Activated naive CD8-positive, alpha-beta T cell treated with anti-CD3 and anti-CD28 coated beads, Interleukin-2, amount 50 U/mL, for 24 hours (primary cell): ENCODE results near the gene RNPEPL1.
"Not testable (repeated sequence)": the region's sequence is repeated elsewhere in the genome, so short reads cannot be mapped to it uniquely, and the experiment has no call there.

ENCODE experiments used
- ATAC-seq: fragments of 150-1000 bp; cut with Tn5 transposase; one replicate; pipeline ENCODE4 v1.10.0; 2021
- DNase-seq: peaks from one replicate; pipeline ENCODE4 v3.0.0; 2021
- H3K27ac Mint-ChIP-seq: one replicate; pipeline ENCODE4 v1.8.0; 2021; ENCODE audit warnings: mild to moderate bottlenecking, mixed read lengths
- H3K27me3 Mint-ChIP-seq: one replicate; pipeline ENCODE4 v1.8.0; 2021; ENCODE audit warnings: mixed read lengths
- H3K36me3 Mint-ChIP-seq: one replicate; pipeline ENCODE4 v1.8.0; 2021; ENCODE audit warnings: low read depth, mixed read lengths
- H3K4me1 Mint-ChIP-seq: one replicate; pipeline ENCODE4 v1.8.0; 2021; ENCODE audit warnings: mixed read lengths
- H3K4me3 Mint-ChIP-seq: one replicate; pipeline ENCODE4 v1.8.0; 2021; ENCODE audit warnings: mild to moderate bottlenecking, moderate library complexity, mixed read lengths
- H3K9me3 Mint-ChIP-seq: one replicate; pipeline ENCODE4 v1.8.0; 2021; ENCODE audit warnings: mixed read lengths

The RNPEPL1 gene, protein sequence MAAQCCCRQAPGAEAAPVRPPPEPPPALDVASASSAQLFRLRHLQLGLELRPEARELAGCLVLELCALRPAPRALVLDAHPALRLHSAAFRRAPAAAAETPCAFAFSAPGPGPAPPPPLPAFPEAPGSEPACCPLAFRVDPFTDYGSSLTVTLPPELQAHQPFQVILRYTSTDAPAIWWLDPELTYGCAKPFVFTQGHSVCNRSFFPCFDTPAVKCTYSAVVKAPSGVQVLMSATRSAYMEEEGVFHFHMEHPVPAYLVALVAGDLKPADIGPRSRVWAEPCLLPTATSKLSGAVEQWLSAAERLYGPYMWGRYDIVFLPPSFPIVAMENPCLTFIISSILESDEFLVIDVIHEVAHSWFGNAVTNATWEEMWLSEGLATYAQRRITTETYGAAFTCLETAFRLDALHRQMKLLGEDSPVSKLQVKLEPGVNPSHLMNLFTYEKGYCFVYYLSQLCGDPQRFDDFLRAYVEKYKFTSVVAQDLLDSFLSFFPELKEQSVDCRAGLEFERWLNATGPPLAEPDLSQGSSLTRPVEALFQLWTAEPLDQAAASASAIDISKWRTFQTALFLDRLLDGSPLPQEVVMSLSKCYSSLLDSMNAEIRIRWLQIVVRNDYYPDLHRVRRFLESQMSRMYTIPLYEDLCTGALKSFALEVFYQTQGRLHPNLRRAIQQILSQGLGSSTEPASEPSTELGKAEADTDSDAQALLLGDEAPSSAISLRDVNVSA

DNA sequence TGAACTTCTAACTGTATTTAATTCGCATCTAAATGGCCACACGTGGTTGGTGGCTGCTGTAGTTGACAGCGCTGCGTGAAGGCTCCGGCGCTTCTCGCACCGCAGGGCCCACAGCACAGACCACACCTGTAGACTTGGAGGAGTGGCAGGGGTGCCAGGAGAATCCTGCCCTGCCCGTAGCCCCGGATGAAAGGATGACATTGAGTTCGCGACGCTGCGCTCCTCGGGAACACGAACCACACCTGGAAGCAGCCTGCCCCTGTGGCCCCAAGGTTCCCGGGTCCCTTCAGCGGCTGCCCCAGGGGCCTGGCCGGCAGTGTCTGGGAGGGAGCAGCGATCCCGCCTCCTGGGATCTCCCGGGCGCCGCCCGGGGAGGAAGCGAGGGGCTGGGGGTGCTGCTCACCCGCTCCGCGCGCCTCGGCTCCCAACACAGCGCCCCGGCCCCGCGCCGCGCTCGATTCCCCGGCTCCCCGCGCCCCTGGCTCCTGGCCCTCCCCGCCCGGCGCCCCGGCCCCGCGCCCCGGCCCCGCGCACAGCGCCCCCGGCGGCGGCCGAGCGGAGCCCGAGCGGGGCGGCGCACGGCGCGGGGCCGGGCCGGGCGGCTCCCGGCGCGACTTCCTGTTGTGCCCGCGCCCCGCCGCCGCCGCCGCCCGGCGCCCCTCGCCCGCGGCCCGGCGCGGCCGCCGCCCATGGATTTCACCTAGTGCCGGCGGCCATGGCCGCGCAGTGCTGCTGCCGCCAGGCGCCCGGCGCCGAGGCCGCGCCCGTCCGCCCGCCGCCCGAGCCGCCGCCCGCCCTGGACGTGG, at the start of gene RNPEPL1:
Gene RNPEPL1, plus strand, starts transcription at position 613 of the 806 bp plus-strand sequence. Its CDS starts 103 bp downstream, at position 716.
- peak within 1 kb of the TSS; percentile 96 for H3K27ac Mint-ChIP-seq
- H3K4me1 Mint-ChIP-seq, result peaks cover 60% of the 10 kb centered on the region
- H3K4me3 Mint-ChIP-seq, result peak within 1 kb of the TSS; percentile 96
- peak; percentile 62 for DNase-seq
- ATAC-seq, result peak; percentile 8
- H3K9me3 Mint-ChIP-seq, result no peaks in the 10 kb centered on the region
- peaks cover 13% of the 10 kb centered on the region for H3K36me3 Mint-ChIP-seq
- H3K27me3 Mint-ChIP-seq, result no peaks in the 10 kb centered on the region

DNA sequence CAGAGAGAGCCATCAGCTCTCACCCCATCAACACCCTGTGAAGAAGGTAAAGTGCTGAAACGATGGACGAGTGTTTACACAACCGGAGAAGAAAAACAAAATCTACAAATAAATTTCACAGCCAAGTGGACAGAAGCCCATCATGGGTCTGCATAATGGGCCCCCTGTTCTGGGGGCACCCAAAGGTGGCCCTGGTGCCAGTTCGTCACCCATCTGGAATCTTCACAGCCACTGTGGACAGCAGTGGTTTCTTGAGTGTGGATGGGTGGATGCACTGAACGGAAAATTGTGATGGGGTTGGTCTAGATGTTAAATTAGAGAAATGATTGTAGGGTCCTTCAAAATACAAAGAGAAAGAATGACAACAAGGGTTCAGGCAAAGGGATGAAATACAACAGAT, 49.3 kb upstream of the RNPEPL1 start:
- DNase-seq, result no peak
- H3K36me3 Mint-ChIP-seq, result peaks cover 26% of the 10 kb centered on the region
- H3K4me3 Mint-ChIP-seq, result no peak overlapping the region
- H3K27me3 Mint-ChIP-seq, result no peaks in the 10 kb centered on the region
- peaks cover 8% of the 10 kb centered on the region for H3K4me1 Mint-ChIP-seq
- ATAC-seq, result no peak
- no peaks in the 10 kb centered on the region for H3K9me3 Mint-ChIP-seq
- H3K27ac Mint-ChIP-seq, result no peak overlapping the region

DNA sequence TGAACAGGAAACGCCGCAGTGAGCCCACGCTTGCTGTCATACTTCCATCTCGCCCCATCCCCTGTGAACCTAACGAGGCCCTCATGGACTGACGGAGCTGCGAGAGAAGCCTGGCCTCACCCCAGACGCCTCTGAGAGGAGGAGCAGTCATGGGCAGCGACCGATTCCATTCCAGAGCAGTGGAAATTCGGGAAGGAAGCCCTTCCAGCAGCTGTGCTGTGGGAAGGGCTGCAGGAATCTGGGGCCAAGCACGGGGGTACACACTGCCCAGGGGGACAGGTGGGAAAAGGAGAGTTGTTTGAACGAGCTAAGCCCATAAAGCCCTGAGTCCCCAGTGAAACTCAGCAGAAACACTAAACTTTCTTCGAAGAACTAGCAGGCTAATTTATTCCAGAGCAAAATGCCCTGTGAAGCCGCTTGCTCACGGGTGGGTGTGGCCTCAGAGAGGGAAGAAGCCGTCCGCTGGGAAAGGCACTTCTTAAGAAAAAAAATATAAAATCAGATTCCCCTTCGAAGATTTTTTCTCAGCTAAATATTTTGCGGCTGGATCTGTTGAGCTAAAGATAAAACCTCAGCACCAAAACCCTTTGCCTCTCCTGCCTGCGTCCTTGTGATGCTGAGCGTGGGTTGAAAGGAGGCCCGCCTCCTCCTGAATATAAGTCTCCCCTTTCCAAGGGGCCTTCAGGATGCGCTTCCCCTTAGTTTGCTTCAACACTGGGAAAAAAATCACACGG, 48.7 kb upstream of the RNPEPL1 start:
- Mint-ChIP-seq H3K4me1 (peaks cover 2% of the 10 kb centered on the region), H3K9me3 (peaks cover 5% of the 10 kb centered on the region), H3K36me3 (peaks cover 31% of the 10 kb centered on the region), H3K27ac (no peak overlapping the region), H3K4me3 (no peak overlapping the region), H3K27me3 (no peaks in the 10 kb centered on the region)
- no peak for ATAC-seq
- DNase-seq, result no peak

DNA sequence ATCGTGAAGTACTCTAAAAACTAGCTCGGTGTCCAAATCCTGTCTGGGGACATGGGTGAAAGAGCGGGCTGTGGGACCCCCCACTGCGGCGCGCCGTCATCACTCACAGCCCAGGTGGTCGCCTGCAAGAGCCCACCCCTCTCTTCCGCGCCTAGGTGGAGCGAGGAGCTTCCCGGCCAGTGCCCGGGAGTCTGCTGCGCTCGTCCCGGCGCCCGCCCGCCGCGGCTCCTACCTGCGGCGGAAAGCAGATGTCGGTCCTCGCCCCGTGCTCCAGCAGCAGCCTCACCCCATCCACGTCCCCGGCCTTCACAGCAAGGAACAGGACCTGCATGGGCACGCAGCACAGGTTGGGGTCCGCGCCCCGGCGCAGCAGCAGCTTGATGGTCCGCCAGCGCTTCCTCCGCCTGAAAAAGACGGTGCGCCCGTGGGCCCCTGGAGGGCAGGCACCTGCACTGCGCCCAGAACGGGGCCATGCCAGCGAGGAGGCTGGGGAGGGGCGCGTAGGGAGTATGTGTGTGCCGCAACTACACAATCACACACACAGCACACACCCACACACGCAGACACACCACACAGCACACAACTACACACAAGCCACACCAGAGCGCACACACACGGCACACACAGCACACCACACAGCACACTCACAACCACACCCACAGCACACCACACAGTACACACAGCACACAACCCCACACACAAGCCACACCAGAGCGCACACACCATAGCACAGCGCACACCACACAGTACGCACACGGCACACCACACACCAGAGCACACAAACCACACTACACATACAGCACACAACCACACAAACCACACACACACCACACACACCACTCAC, 47.9 kb upstream of the RNPEPL1 start:
- Mint-ChIP-seq H3K27me3 (no peaks in the 10 kb centered on the region), H3K4me3 (no peak overlapping the region), H3K27ac (peak overlapping the region; percentile 10), H3K4me1 (no peaks in the 10 kb centered on the region), H3K36me3 (peaks cover 39% of the 10 kb centered on the region), H3K9me3 (peaks cover 13% of the 10 kb centered on the region)
- ATAC-seq (peak; percentile 24), DNase-seq (no peak)

DNA sequence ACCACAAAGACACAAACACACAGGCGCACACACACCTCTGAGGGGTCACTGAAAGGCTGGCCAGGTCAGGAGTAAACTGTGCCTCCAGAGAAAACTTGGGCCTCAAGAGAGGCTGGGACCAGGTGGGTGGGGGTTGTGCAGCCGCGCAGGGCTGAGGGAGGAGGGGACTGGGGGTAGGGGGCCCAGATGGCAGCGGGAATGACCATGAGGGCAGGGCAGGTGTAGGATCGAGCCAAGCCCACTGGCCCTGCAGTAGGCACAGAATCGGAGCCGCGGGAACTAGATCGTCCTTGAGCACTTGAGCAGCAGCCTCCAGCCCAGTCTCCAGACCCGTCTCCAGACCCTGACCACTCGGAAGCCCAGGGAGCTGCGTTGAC, 47.3 kb upstream of the RNPEPL1 start:
- Mint-ChIP-seq H3K36me3 (peaks cover 44% of the 10 kb centered on the region), H3K27ac (peak overlapping the region; percentile 10), H3K4me3 (no peak overlapping the region), H3K27me3 (no peaks in the 10 kb centered on the region), H3K9me3 (peaks cover 16% of the 10 kb centered on the region), H3K4me1 (no peaks in the 10 kb centered on the region)
- ATAC-seq, result no peak
- no peak for DNase-seq

DNA sequence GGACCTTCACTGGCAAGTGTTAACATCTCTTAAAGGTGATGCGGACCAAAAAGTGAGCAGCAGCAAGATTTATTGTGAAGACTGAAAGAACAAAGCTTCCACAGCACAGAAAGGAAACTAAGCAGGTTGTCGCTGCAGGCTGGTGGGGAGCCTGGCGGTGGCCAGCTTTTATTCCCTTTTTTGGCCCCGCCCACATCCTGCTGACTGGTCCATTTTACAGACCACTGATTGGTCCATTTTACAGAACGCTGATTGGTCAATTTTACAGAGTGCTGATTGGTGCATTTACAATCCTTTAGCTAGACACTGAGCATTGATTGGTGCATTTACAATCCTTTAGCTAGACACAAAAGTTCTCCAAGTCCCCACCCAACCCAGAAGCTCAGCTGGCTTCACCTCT, 46.4 kb upstream of the RNPEPL1 start:
- DNase-seq, H3K27ac Mint-ChIP-seq, H3K4me3 Mint-ChIP-seq, H3K27me3 Mint-ChIP-seq, H3K4me1 Mint-ChIP-seq, ATAC-seq: not testable (repeated sequence)
- Mint-ChIP-seq H3K36me3 (peaks cover 51% of the 10 kb centered on the region), H3K9me3 (peaks cover 20% of the 10 kb centered on the region)

DNA sequence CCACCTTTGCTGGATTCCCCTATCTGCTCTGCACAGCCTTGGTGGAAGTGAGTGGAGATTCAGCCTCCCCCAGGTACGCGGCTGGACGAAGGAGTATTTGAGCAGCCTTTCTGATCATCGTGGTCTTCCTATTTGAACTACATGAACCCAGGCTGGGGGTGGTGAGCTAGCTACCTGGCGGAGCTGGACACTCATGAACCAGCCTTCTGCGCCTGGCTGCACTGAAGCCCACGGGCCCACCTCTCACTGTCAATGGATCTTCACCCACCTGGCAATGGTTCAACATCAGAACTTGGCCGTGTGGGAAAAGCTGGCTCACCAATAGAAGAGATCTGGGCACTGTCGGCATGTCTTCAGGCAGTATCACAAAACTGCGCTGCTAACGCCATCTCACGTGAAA, 45.9 kb upstream of the RNPEPL1 start:
- peaks cover 25% of the 10 kb centered on the region for H3K9me3 Mint-ChIP-seq
- H3K27me3 Mint-ChIP-seq, result no peaks in the 10 kb centered on the region
- peaks cover 57% of the 10 kb centered on the region for H3K36me3 Mint-ChIP-seq
- no peak overlapping the region for H3K27ac Mint-ChIP-seq
- DNase-seq (no peak), ATAC-seq (no peak)
- H3K4me1 Mint-ChIP-seq, result no peaks in the 10 kb centered on the region
- no peak overlapping the region for H3K4me3 Mint-ChIP-seq

DNA sequence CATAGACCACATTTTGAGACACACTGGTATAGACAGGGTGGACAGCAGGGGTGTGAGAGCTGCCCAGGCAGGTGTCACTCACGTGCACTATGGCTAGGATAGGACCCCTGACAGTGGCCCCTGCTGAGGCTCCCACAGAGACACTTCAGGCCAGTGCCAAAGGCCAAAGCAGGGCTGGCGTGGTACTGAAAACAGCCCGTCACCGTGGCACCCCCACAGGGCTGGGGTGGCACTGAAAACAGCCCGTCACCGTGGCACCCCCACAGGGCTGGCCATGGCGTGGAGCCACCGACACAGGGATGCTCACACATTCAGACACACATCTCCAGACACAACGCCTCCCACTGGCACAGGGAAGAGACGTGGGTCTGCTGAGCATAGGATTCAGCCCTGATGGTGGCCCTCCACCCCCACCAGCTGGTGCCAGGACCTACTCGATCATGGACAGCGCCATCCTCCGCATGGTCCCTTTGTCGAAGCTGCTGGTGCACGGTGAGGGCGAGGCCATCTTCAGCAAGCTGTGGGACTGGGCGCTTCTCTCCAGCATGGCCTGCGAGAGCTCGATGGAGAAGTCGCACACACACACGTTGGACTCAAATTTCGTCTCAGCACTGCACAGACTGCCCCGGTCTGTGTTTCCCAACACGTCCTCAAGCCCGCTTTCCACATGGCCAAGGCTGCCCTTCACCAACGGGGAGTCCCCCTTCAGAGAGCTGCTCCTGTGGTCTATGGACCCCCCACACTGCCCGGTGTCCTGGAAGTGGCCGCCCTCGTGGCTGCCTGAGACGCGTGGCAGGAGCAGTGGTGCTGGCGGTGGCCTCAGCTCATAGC, 44.6 kb upstream of the RNPEPL1 start:
- H3K27ac Mint-ChIP-seq, result no peak overlapping the region
- no peak for DNase-seq
- peaks cover 28% of the 10 kb centered on the region for H3K9me3 Mint-ChIP-seq
- no peak overlapping the region for H3K4me3 Mint-ChIP-seq
- H3K4me1 Mint-ChIP-seq, result no peaks in the 10 kb centered on the region
- no peaks in the 10 kb centered on the region for H3K27me3 Mint-ChIP-seq
- peaks cover 64% of the 10 kb centered on the region for H3K36me3 Mint-ChIP-seq
- no peak for ATAC-seq

DNA sequence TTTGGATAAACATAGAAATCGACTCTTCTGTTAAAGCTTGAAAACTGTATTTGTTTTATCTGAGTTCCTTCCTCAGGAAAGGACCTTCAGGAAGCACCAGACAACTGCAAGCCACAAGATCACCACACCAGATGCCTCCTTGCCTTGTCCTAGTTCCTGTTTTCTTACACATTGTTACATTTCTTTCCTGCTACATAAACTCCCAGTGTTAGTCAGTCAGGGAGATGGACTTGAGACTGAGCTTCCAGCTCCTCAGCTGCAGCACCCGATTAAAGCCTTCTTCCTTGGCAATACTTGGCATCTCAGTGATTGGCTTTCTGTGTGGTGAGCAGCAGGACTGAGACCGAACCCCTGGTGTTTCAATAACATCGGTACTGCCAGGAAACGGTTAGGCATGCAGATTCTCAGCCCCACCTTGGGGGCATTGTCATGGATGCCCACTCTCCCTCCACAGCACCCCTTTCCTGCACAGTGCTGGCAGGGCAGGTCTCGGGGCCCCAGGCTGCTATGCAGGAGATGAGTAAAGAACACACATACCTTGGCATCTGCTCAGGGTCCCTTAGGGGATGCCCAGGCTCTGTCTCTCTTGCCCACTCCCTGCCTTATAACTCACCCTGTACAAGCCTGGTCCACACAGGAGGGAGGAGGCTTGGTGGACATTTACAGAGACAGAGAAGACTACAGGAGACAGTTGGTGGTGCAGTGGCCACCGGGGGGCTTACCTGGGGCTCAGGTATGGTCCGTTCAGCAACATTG, 43.1 kb upstream of the RNPEPL1 start:
- Mint-ChIP-seq H3K4me1 (no peaks in the 10 kb centered on the region), H3K27ac (no peak overlapping the region), H3K36me3 (peaks cover 77% of the 10 kb centered on the region), H3K27me3 (no peaks in the 10 kb centered on the region), H3K9me3 (peaks cover 28% of the 10 kb centered on the region), H3K4me3 (no peak overlapping the region)
- ATAC-seq, result no peak
- no peak for DNase-seq

DNA sequence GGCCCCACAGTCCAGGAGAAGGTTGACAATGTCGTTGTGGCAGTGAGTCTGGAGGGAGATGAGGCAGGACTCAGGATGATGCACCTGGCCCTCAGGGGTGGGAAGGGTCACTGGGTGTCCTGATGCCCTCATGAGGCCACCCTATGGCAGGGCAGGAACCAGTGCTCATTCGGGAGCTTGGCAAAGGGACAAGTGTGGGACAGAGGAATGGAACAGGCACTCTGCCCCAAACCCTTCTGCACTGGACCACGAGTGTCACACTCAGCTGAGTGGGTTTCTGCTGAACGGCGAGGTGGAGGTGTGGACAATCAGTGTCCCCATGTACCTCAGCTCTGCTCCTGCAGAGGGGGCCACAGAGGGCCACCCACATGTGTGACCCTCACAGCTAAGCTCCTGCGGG, 42.5 kb upstream of the RNPEPL1 start:
- no peak for ATAC-seq
- peaks cover 28% of the 10 kb centered on the region for H3K9me3 Mint-ChIP-seq
- H3K27ac Mint-ChIP-seq, result no peak overlapping the region
- DNase-seq, result no peak
- H3K4me3 Mint-ChIP-seq, result no peak overlapping the region
- no peaks in the 10 kb centered on the region for H3K27me3 Mint-ChIP-seq
- no peaks in the 10 kb centered on the region for H3K4me1 Mint-ChIP-seq
- H3K36me3 Mint-ChIP-seq, result peaks cover 79% of the 10 kb centered on the region

DNA sequence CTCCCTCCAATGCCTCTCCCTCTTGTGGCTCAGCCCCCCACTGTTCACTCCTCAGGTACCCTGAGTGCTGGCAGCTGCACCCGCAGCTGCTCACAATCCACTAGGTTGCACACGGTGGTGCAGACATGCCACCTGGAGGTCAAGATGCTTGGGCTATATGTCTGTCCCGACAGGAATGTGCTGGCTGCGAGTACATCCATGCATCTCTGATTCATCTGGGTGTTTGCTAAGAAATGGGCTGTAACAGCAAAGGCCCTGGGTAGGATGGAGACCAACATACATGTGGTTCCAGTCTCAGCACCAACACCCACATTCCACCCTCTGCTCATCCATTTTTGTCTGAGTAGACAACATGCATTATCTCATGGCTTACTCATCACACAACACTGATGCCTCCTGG, 41.8 kb upstream of the RNPEPL1 start:
- no peak for ATAC-seq
- peaks cover 34% of the 10 kb centered on the region for H3K9me3 Mint-ChIP-seq

DNA sequence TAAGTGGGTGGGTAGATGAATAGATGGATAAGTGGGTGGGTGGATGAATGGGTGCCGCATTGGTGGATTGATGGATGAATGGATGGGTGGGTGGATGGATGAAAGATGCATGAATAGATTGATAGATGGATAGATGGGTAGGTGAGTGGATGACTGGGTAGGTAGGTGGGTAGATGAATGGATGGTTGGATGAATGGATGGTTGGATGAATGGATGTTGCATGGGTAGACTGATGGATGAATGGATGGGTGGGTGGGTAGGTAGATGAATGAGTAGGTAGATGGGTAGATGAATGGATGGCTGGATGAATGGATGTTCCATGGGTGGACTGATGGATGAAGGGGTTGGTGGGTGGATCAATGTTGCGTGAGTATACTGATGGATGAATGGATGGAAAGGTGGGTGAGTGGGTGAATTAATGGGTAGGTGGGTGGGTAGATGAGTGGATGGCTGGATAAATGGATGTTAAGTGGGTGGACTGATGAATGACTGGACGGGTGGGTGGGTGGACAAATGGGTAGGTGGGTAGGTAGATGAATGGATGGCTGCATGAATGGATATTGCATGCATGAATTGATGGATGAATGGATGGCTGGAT, 41.0 kb upstream of the RNPEPL1 start:
- Mint-ChIP-seq H3K27ac (no peak overlapping the region), H3K9me3 (peaks cover 42% of the 10 kb centered on the region), H3K36me3 (peaks cover 85% of the 10 kb centered on the region), H3K4me1 (no peaks in the 10 kb centered on the region), H3K4me3 (no peak overlapping the region), H3K27me3 (no peaks in the 10 kb centered on the region)
- no peak for DNase-seq
- ATAC-seq, result no peak

More for the DNA sequence above, 41.8 kb upstream of the RNPEPL1 start:
- no peak overlapping the region for H3K27ac Mint-ChIP-seq
- H3K4me1 Mint-ChIP-seq, result no peaks in the 10 kb centered on the region
- peaks cover 85% of the 10 kb centered on the region for H3K36me3 Mint-ChIP-seq
- no peaks in the 10 kb centered on the region for H3K27me3 Mint-ChIP-seq
- DNase-seq, result no peak
- H3K4me3 Mint-ChIP-seq, result no peak overlapping the region
